NCI-H774 (cell line): ENCODE results near the gene PIAS4.
A peak's percentile ranks its signal among the peaks of the same experiment; 100 is the strongest.

ENCODE experiments used
- DNase-seq: peaks from one replicate; lab custom pipeline; 2025; lab: John Stamatoyannopoulos, UW

The PIAS4 gene

GRCh38 chr19:3977242-3978143, 30.0 kb upstream of the PIAS4 start:
- no peak for DNase-seq

DNA sequence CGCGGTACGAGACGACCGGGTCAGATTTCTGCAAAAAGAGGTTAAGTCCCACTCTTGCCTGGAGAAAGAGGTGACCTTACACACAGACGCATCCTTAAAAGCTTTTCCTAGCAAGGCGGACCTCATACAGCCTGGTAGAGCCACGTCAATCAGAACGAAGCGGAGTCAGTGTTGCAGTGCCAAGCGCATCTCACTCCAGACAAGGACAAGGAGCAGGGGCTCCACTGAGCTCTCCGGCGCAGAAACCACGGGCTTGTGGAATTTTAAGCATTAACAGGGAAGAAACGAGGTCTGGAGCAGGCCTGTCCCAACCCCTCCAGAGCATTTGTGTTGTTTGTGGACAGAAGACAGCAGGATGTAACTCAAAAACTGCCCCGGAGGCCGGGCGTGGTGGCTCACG, 29.4 kb upstream of the PIAS4 start:
- DNase-seq = no peak

GRCh38 chr19:3979289-3979673, 28.3 kb upstream of the PIAS4 start:
- no peak for DNase-seq

- DNase-seq = no peak
Observed at GRCh38 chr19:3979674-3980352, 27.7 kb upstream of the PIAS4 start.

GRCh38 chr19:3980353-3981251, 26.9 kb upstream of the PIAS4 start:
- DNase-seq = no peak

GRCh38 chr19:3981373-3981735, 26.2 kb upstream of the PIAS4 start:
- DNase-seq = no peak

DNA sequence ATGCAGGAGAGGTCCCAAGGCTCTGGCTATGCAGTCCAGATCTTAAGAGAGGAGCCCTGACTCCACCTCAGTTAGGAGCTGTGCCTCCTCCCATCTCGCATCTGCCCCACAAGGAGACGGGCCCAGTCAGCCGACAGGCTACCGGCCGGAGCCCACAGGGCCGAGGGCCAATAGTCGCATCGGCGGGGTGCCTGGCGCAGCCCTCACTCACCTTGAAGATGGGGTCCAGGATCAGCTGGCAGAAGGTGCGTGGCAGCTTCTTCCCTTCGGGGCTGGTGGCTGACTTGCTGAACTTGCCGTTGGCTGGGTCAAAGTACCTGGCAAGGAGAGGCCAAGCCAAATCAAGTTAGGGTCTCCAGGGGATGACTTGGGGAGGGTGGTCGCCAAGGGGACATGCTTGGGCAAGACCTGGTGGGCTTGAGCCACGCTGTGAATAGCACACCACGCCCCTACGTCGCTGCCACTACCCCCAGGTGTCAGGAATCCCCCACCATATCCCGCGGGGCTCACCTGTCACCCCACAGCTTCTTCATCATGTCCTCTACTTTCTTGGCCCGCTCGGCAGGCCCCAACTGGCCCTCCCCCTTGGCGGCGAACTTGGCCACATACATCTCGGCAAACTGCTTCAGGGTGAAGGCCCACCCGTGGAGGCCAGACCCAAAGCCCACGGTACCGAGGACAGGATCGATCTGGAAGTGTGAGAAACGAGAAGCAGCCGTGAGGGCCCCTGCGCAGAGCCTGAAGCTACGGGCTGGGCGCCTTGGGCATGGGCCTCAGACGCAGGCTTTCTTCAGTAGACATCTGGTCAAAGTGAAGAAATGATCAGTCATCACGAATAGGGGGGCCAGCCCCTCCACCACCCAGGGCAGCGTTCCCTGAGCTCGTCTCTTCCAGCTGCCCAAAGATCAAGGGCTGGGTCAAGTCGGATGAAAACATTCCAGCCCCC, 25.5 kb upstream of the PIAS4 start:
- DNase-seq = no peak

DNA sequence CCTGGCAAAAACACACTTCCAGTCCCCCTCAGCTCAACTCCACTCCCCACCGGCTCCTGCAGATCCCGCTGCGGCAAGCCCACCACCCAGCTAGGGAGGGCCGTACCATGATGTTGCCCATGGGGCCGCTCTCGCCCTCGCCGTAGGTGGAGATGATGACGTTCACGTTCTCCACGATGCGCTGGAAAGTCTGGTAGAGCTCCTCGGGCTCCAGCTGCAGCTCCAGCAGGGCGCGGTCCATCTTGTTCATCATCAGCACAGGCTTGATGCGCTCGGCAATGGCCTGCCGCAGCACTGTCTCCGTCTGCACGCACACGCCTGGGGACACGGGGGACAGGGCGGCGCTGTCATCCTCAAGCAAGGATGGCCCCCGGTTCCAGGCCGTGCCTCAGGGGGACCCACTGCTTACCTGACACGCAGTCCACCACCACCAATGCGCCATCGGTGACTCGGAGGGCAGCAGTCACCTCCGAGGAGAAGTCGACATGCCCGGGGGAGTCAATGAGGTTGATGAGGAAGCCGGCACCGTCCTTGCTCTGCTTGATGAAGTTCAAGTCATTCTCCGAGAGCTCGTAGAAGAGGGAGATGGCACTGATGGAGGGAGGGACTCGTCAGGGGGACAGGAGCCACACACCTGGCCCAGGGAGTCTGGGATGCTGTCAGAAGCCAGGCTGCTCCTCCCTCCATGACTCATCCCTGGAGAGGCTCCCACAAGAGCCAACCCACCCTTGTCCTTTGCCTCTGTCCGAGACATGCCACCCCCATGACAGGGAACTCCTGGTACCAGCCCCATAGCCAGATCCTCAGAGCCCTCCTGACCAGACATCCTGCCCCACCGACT, 24.6 kb upstream of the PIAS4 start:
- DNase-seq = no peak

GRCh38 chr19:3983542-3983914, 24.0 kb upstream of the PIAS4 start:
- no peak for DNase-seq

DNA sequence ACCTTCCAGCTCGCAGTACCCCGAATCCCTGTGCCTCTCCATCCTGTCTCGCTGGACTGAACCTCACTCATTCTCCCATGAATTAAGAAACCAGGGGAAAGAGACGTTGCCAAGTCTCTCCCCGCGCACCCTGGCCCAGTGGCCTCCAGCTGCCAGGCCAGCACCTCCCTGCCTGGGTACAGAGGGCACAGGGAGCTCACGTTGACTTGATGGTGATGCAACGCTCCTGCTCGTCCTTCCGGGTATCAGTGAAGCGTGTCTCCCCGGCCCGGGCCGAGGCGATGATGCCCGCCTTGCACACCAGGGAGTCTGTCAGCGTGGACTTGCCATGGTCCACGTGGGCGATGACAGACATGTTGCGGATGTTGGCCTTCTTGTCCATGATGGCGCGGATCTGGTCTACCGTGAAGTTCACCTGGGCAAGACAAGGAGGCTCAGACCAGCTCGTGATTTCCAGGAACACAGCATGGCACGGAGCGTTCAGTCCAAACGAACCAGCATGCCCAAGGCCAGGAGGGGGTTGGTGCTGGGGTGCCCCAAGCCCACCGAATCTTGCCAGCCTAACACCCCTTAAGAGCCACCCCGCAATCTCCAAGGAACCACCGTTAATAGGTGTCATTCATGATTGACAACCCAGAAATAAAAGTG, 23.5 kb upstream of the PIAS4 start:
- no peak for DNase-seq

DNA sequence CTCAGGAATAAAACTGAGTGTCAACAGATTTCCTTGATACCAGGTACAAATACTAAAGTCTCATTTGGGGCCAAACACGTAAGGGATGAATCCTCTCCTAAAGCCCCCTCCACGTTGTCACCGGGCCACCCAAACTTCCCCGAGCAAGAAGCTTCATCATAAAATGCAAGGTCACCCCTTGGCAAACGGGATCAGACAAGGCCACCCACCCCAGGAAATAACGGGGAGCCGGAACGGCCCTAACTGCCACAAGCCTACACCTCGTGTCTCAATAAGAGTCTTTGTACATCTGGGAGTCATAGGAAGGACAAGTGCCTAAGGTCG, 23.0 kb upstream of the PIAS4 start:
- DNase-seq = no peak

- DNase-seq = peak; percentile 86
Observed at GRCh38 chr19:3984908-3985642, 22.5 kb upstream of the PIAS4 start, which contains the start of gene EEF2. Gene EEF2 (minus strand): TSS chr19:3985463. CDS start chr19:3985380, 83 bp downstream.

DNA sequence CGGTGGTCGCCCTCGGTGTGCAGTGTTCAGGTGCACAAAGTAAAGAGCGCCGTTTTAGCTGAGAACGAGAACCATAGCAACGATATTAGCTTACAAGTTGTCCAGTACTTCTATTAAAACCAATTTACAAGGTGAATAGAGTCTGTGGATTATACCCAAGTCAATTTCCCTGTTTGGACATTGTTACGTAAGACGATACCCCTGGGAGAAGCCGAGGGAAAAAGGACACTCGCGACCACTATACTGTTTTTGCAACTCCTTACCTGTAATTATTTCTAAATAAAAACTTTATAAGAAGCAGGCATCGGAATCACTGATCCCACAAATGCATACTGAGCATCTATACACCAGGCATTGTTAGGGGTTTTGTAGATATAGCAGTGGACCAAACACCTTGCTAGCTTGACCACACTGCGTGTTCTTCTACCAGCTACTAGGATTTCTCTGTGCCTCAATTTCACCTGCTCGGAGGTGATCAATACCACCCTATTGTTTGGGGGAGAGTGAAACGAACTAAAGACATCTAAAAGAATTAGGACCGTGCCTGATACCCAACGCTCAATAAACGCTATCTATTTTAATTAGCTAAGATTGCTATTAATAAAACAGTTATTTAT, 21.8 kb upstream of the PIAS4 start:
- DNase-seq = no peak

DNA sequence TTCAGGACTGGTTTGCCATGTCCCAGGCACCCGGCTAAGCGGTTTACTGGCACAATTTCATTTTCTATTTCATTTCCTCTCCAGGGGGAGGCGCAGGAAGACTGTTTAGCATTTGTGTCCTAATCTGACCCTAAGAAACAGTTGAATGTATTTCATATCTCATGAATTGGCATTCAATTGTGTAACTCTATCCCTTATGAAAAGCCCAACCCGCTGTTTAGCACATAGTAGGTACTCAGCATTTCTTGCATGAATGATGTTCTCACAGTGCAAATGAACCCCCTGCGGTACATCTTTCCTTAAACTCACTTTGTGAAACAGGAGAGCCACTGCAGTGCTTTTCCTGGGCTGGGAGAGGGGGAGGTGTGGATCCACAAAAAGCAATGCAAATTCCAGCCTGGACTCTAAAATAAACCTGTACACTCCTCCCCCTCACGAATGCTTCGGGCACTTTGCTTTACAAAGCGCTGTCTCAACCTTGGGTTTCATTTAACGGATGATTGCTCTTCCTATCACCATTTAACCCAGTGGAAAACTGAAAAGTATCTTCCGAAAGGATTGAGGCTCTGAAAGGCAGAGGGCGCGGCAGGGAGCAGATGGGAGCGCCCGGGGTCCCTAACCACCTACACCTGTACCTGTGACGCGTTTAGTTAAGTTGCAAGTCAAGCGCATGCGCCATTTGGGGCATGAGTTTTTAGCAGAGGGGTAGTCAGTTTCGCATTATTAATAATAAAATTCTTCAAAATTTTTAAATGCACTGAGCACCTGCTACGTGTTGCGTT, 21.1 kb upstream of the PIAS4 start:
- DNase-seq = peak; percentile 76

DNA sequence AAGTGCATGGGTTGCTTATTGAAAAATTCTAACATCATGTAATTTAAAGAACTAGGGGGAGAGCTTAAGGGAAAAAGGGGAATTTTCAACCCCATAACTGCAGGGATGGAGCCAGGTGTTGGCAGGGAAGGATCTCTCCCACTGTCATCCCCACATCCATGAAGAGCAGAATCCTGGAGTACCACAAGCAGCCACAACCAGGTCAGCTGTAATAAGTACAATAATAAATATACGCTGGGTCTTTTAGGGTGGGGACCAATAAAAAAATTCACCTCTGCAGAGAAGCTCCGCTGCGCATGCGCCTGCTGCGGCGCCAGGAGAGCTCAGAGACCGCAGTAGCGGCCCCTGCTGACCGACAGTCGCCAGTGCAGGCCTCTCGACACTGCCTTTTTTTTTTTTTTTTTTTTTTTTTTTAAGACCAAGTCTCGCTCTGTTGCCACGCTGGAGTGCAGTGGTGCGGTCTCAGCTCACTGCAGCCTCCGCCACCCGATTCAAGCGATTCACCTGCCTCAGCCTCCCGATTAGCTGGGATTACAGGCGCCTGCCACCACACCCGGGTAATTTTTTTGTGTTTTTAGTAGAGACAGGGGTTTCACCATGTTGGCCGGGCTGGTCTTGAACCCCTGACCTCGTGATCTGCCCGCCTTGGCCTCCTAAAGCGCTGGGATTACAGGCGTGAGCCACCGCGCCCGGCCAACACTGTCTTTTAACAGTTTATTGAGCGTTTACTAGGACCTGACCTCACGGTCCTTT, 19.7 kb upstream of the PIAS4 start:
- peak; percentile 79 for DNase-seq

GRCh38 chr19:3990815-3991117, 16.8 kb upstream of the PIAS4 start:
- no peak for DNase-seq

- DNase-seq = no peak
Observed at GRCh38 chr19:3995607-3996006, 11.9 kb upstream of the PIAS4 start.
